SU-DHL-6 (cell line): ENCODE results near the gene MT1B.
"Not testable (repeated sequence)": the region's sequence is repeated elsewhere in the genome, so short reads cannot be mapped to it uniquely, and the experiment has no call there.

Experiments used
- H2AFZ ChIP-seq: fragments of 200-600 bp; sonication (generic); 2 replicates; pipeline ENCODE4 v1.6.1; 2014; ENCODE audit warnings: low read depth, mild to moderate bottlenecking, moderate library complexity, mixed read lengths, antibody characterized with exemption, low read length; ENCODE audit not compliant: severe bottlenecking
- H3F3A ChIP-seq: fragments of 200-600 bp; shearing (Covaris generic); 2 replicates; pipeline ENCODE4 v1.6.0; 2016; ENCODE audit warnings: antibody characterized with exemption, mild to moderate bottlenecking; ENCODE audit not compliant: insufficient read depth
- H3K27ac ChIP-seq: fragments of 200-600 bp; sonication (generic); 2 replicates; pipeline ENCODE4 v1.5.1; 2016; ENCODE audit warnings: low read depth, mild to moderate bottlenecking, low read length, moderate library complexity, mixed read lengths
- H3K27me3 ChIP-seq: fragments of 200-600 bp; sonication (generic), shearing (Covaris generic); 2 replicates; pipeline ENCODE4 v1.6.0; 2014; ENCODE audit warnings: mild to moderate bottlenecking, low read length
- H3K36me3 ChIP-seq: fragments of 200-600 bp; sonication (generic); 2 replicates; pipeline ENCODE4 v1.6.1; 2014; ENCODE audit warnings: mild to moderate bottlenecking, low read length, mixed read lengths
- H3K4me2 ChIP-seq: fragments of 300-600, 200-600 bp; shearing (Covaris generic), sonication (generic); 2 replicates; pipeline ENCODE4 v1.6.0; 2014; ENCODE audit warnings: low read length, low read depth, mild to moderate bottlenecking; ENCODE audit not compliant: poor library complexity, severe bottlenecking
- H3K4me3 ChIP-seq: fragments of 200-600 bp; sonication (generic); 2 replicates; pipeline ENCODE4 v1.5.1; 2014; ENCODE audit warnings: antibody characterized with exemption, low read length, mild to moderate bottlenecking, mixed read lengths; ENCODE audit not compliant: insufficient read depth, poor library complexity, severe bottlenecking
- H3K79me2 ChIP-seq: fragments of 200-600 bp; sonication (generic); 2 replicates; pipeline ENCODE4 v1.6.1; 2014; ENCODE audit warnings: mild to moderate bottlenecking, low read length, moderate library complexity; ENCODE audit not compliant: insufficient read depth
- H3K9ac ChIP-seq: fragments of 200-600 bp; sonication (generic); 2 replicates; pipeline ENCODE4 v1.7.0; 2014; ENCODE audit warnings: mild to moderate bottlenecking, low read length
- H3K9me2 ChIP-seq: fragments of 200-600 bp; sonication (generic); replicated peaks from 2 replicates; pipeline ENCODE4 v1.6.1; 2014; ENCODE audit warnings: low read length; ENCODE audit not compliant: insufficient read depth
- H3K9me3 ChIP-seq: fragments of 200-600 bp; sonication (generic); 2 replicates; pipeline ENCODE4 v1.6.1; 2014; ENCODE audit warnings: low read length, mixed read lengths; ENCODE audit not compliant: insufficient read depth
- H4K20me1 ChIP-seq: fragments of 200-600 bp; sonication (generic); 2 replicates; pipeline ENCODE4 v1.6.1; 2014; ENCODE audit warnings: low read depth, mild to moderate bottlenecking, antibody characterized with exemption, low read length, moderate library complexity, mixed read lengths
- CTCF ChIP-seq: fragments of 200-600 bp; sonication (generic); IDR thresholded peaks from one replicate; pipeline ENCODE4 v1.5.1; 2017; ENCODE audit warnings: antibody characterized with exemption, mild to moderate bottlenecking, low read length, moderate library complexity; ENCODE audit not compliant: insufficient read depth, poor library complexity, severe bottlenecking
- EZH2phosphoT487 ChIP-seq: fragments of 200-600 bp; sonication (generic), shearing (Covaris generic); conservative IDR thresholded peaks from 2 replicates; pipeline ENCODE4 v1.6.1; 2018; ENCODE audit warnings: mild to moderate bottlenecking, antibody characterized with exemption, low read length, moderate library complexity, mixed read lengths

MT1B gene

GRCh38 chr16:56658327-56658875 lies 6.7 kb downstream of the MT1B start:
- Histone ChIP-seq H3K27me3 (no peaks in the 10 kb centered on the region), H3K9me2 (no peaks in the 10 kb centered on the region), H3F3A (no peaks in the 10 kb centered on the region), H4K20me1 (no peaks in the 10 kb centered on the region), H3K9ac (no peak overlapping the region; the same call in 1 of the 2 replicates), H3K36me3 (no peaks in the 10 kb centered on the region), H3K4me3 (no peak overlapping the region), H2AFZ (no peak overlapping the region), H3K27ac (no peak overlapping the region), H3K79me2 (no peaks in the 10 kb centered on the region), H3K9me3 (no peaks in the 10 kb centered on the region), H3K4me2 (peak overlapping the region; percentile 52)
- no peak for TF ChIP-seq EZH2phosphoT487
- no peak for TF ChIP-seq CTCF

GRCh38 chr16:56662357-56663354 lies 11.0 kb downstream of the MT1B start:
- no peaks in the 10 kb centered on the region for H3K36me3 ChIP-seq
- no peaks in the 10 kb centered on the region for H4K20me1 ChIP-seq
- no peaks in the 10 kb centered on the region for H3F3A ChIP-seq
- no peak overlapping the region for H3K9ac ChIP-seq
- H3K9me2 ChIP-seq: no peaks in the 10 kb centered on the region
- H3K27ac ChIP-seq: no peak overlapping the region
- H2AFZ ChIP-seq: no peak overlapping the region
- no peaks in the 10 kb centered on the region for H3K9me3 ChIP-seq
- TF ChIP-seq EZH2phosphoT487: no peak
- TF ChIP-seq CTCF: no peak
- no peaks in the 10 kb centered on the region for H3K27me3 ChIP-seq
- no peaks in the 10 kb centered on the region for H3K79me2 ChIP-seq
- no peak overlapping the region for H3K4me3 ChIP-seq
- no peak overlapping the region for H3K4me2 ChIP-seq

GRCh38 chr16:56664506-56664905 lies 12.8 kb downstream of the MT1B start:
- Histone ChIP-seq H3K79me2 (no peaks in the 10 kb centered on the region), H3F3A (no peaks in the 10 kb centered on the region), H3K9ac (no peak overlapping the region), H3K27ac (no peak overlapping the region), H3K27me3 (no peaks in the 10 kb centered on the region), H3K36me3 (no peaks in the 10 kb centered on the region), H4K20me1 (no peaks in the 10 kb centered on the region), H2AFZ (no peak overlapping the region), H3K4me3 (no peak overlapping the region), H3K9me2 (no peaks in the 10 kb centered on the region), H3K4me2 (no peak overlapping the region), H3K9me3 (no peaks in the 10 kb centered on the region)
- TF ChIP-seq CTCF: no peak

GRCh38 chr16:56665286-56666261 lies 13.9 kb downstream of the MT1B start:
- H3K36me3 ChIP-seq, H3K79me2 ChIP-seq, H3K27me3 ChIP-seq, H3K4me3 ChIP-seq, H3K9ac ChIP-seq, H3K4me2 ChIP-seq, H3K9me2 ChIP-seq, H3K9me3 ChIP-seq, H3K27ac ChIP-seq, H2AFZ ChIP-seq, H4K20me1 ChIP-seq, H3F3A ChIP-seq: not testable (repeated sequence)
